A549 (cell line): ENCODE measurements around the gene RYR3. TPM values are rescaled to one million over a fixed set of nuclear protein-coding genes. Genes with fewer than 3 reads are reported as not detected.

Experiments used
- ATAC-seq, 2 experiments: fragments of 200-7000 bp in 1 of 2; fragments of >200 bp in 1 of 2; cut with Nextera tagmentation in 1 of 2; cut with Tn5 transposase in 1 of 2; 3 replicates each; pipeline versions ENCODE4 v1.8.0 to v1.9.1; 2018 to 2020; ENCODE audit warnings: mild to moderate bottlenecking in 1 of 2, moderate library complexity in 1 of 2
- CTCF ChIA-PET: fragments of 300-600 bp; sonication (Branson Sonifier 250); formaldehyde crosslinking; extraction: SDS; loops from one replicate; lab custom pipeline; 2021; ENCODE audit warnings: antibody characterized with exemption, inconsistent platforms; lab: Yijun Ruan, JAX
- POLR2A ChIA-PET: fragments of 350-600 bp; formaldehyde crosslinking; extraction: SDS; loops from one replicate; lab custom pipeline; 2021; ENCODE audit warnings: antibody characterized with exemption, inconsistent platforms; lab: Yijun Ruan, JAX
- DNase-seq, 2 experiments: peaks; one replicate each; pipeline versions ENCODE4 v3.0.0 to v3.0.0-alpha.2; 2011 to 2016; ENCODE audit warnings: low read depth in 1 of 2, low spot score in 1 of 2
- FAIRE-seq: peaks from 2 replicates; lab custom pipeline; 2011; peaks lifted over from hg19 to GRCh38; lab: Jason Lieb, UNC
- H3K27ac ChIP-seq, 2 experiments: fragments of >200 bp; sonication (Bioruptor Twin); formaldehyde crosslinking; 3 replicates each; pipeline ENCODE4 v1.5.1; 2016 to 2017
- H3K4me1 ChIP-seq: fragments of >200 bp; sonication (Bioruptor Twin); formaldehyde crosslinking; 3 replicates; pipeline ENCODE4 v1.6.1; 2016
- H3K4me2 ChIP-seq: fragments of >200 bp; sonication (Bioruptor Twin); formaldehyde crosslinking; 3 replicates; pipeline ENCODE4 v1.6.1; 2016
- H3K4me3 ChIP-seq: fragments of >200 bp; sonication (Bioruptor Twin); formaldehyde crosslinking; 3 replicates; pipeline ENCODE4 v1.5.1; 2016
- H3K9me3 ChIP-seq: fragments of >200 bp; sonication (Bioruptor Twin); formaldehyde crosslinking; 3 replicates; pipeline ENCODE4 v1.6.1; 2016
- CBX2 ChIP-seq: fragments of 200-600 bp; sonication (generic); IDR thresholded peaks from 2 replicates; pipeline ENCODE4 v1.6.1; 2016; ENCODE audit warnings: low read depth, mild to moderate bottlenecking, borderline replicate concordance
- CBX8 ChIP-seq: fragments of 200-600 bp; sonication (generic); IDR thresholded peaks from 2 replicates; pipeline ENCODE4 v1.6.1; 2016
- CHD4 ChIP-seq: fragments of 200-600 bp; sonication (generic); IDR thresholded peaks from 2 replicates; pipeline ENCODE4 v1.6.1; 2016; ENCODE audit warnings: antibody characterized with exemption, mild to moderate bottlenecking, borderline replicate concordance
- E2F6 ChIP-seq: IDR thresholded peaks from 2 replicates; pipeline ENCODE4 v1.6.1; 2012; ENCODE audit warnings: low read depth, borderline replicate concordance
- EHF ChIP-seq: fragments of 250-450 bp; sonication (Bioruptor Pico); IDR thresholded peaks from 2 replicates; pipeline ENCODE4 v1.5.0; 2020; ENCODE audit warnings: mild to moderate bottlenecking
- FOXS1 ChIP-seq: fragments of 250-450 bp; sonication (Bioruptor Pico); IDR thresholded peaks from 2 replicates; pipeline ENCODE4 v1.5.0; 2020; ENCODE audit warnings: mild to moderate bottlenecking, moderate library complexity
- GATA3 ChIP-seq: IDR thresholded peaks from 2 replicates; pipeline ENCODE4 v1.6.1; 2012; ENCODE audit warnings: borderline replicate concordance
- HOXA7 ChIP-seq: fragments of 250-450 bp; sonication (Bioruptor Pico); IDR thresholded peaks from 2 replicates; pipeline ENCODE4 v1.5.0; 2020; ENCODE audit warnings: mild to moderate bottlenecking, moderate library complexity
- HOXB5 ChIP-seq: fragments of 250-450 bp; sonication (Bioruptor Pico); IDR thresholded peaks from 2 replicates; pipeline ENCODE4 v1.5.0; 2020; ENCODE audit warnings: mild to moderate bottlenecking, moderate library complexity
- JUNB ChIP-seq: fragments of >200 bp; sonication (Bioruptor Twin); formaldehyde crosslinking; IDR thresholded peaks from 2 replicates; pipeline ENCODE4 v1.6.1; 2016
- KDM1A ChIP-seq: fragments of 200-600 bp; sonication (generic); IDR thresholded peaks from 2 replicates; pipeline ENCODE4 v1.6.1; 2016; ENCODE audit warnings: low read depth, mild to moderate bottlenecking
- MYC ChIP-seq: IDR thresholded peaks from 2 replicates; pipeline ENCODE4 v1.6.1; 2012; ENCODE audit warnings: mild to moderate bottlenecking, inconsistent platforms, low read length, improper control_type of control experiment, borderline replicate concordance
- PBX3 ChIP-seq: IDR thresholded peaks from 2 replicates; pipeline ENCODE4 v1.6.1; 2012
- POLR2A ChIP-seq: IDR thresholded peaks from 2 replicates; pipeline ENCODE4 v1.6.1; 2012; ENCODE audit warnings: mild to moderate bottlenecking, low read length
- POLR2AphosphoS2 ChIP-seq: conservative IDR thresholded peaks from 2 replicates; pipeline ENCODE4 v1.6.1; 2012; ENCODE audit warnings: low read length, improper control_type of control experiment, inconsistent platforms
- RAD21 ChIP-seq, 2 experiments: fragments of >200 bp in 1 of 2; sonication (Bioruptor Twin) in 1 of 2; formaldehyde crosslinking in 1 of 2; IDR thresholded peaks in 1 of 2; conservative IDR thresholded peaks in 1 of 2; 2 replicates in 1 of 2; 3 replicates in 1 of 2; pipeline ENCODE4 v1.6.1; 2012 to 2018; ENCODE audit warnings: inconsistent platforms in 1 of 2
- REST ChIP-seq: fragments of 200-600 bp; sonication (generic); IDR thresholded peaks from 2 replicates; pipeline ENCODE4 v1.6.1; 2016; ENCODE audit warnings: antibody characterized with exemption, mild to moderate bottlenecking, moderate library complexity
- SMC3 ChIP-seq: fragments of >200 bp; sonication (Bioruptor Twin); formaldehyde crosslinking; IDR thresholded peaks from 3 replicates; pipeline ENCODE4 v1.6.1; 2018; ENCODE audit warnings: inconsistent platforms
- TFCP2L1 ChIP-seq: fragments of 250-450 bp; sonication (Bioruptor Pico); IDR thresholded peaks from 2 replicates; pipeline ENCODE4 v1.5.0; 2021; ENCODE audit warnings: mild to moderate bottlenecking
- TP53 ChIP-seq: fragments of 250-450 bp; sonication (Bioruptor Pico); IDR thresholded peaks from 2 replicates; pipeline ENCODE4 v1.5.0; 2021; ENCODE audit warnings: mild to moderate bottlenecking, moderate library complexity
- ZFP36 ChIP-seq: fragments of 450-650 bp; IDR thresholded peaks from 2 replicates; pipeline ENCODE4 v1.6.1; 2014; ENCODE audit warnings: borderline replicate concordance; ENCODE audit not compliant: partially characterized antibody
- ZNF302 ChIP-seq: fragments of 250-450 bp; sonication (Bioruptor Pico); IDR thresholded peaks from 2 replicates; pipeline ENCODE4 v1.9.0; 2021; ENCODE audit warnings: inconsistent platforms, mild to moderate bottlenecking, moderate library complexity
- ZSCAN20 ChIP-seq: fragments of 250-450 bp; sonication (Bioruptor Pico); IDR thresholded peaks from 2 replicates; pipeline ENCODE4 v1.8.0; 2022; ENCODE audit warnings: mild to moderate bottlenecking, moderate library complexity
- WGBS: methylation state at CpG from one replicate; pipeline ENCODE4 v1.1.6; 2017; ENCODE audit errors: missing lambda C conversion rate; 5-methylcytosine and 5-hydroxymethylcytosine counted together
- polyA plus RNA-seq, 4 experiments: library from polyadenylated mRNA; depleted of rRNA in 3 of 4; stranded (reverse); fragments of >200 nt; fragmentation: RNase III in 1 of 4; extraction: RNeasy Plus Mini Kit Qiagen cat#74134 plus additional on column Dnase treatment in 1 of 4; gene quantifications; 2 replicates in 3 of 4; 3 replicates in 1 of 4; pipeline ENCODE4 v1.2.3, GENCODE V29; 2011 to 2017
- TF ChIP-seq, protein P1 (sequence below): fragments of 250-450 bp; sonication (Bioruptor Pico); IDR thresholded peaks from 2 replicates; pipeline ENCODE4 v1.5.0; 2020; ENCODE audit warnings: low read depth, mild to moderate bottlenecking, moderate library complexity
- TF ChIP-seq, protein P2 (sequence below): fragments of 450-650 bp; IDR thresholded peaks from 2 replicates; pipeline ENCODE4 v1.6.1; 2014; ENCODE audit warnings: antibody characterized with exemption
- TF ChIP-seq, protein P3 (sequence below): fragments of >200 bp; sonication (Bioruptor Twin); formaldehyde crosslinking; IDR thresholded peaks from 2 replicates; pipeline ENCODE4 v1.6.1; 2016

Gene RYR3
- polyA plus RNA-seq, 2 of the 4 experiments (the other 2 are of a cell fraction) = 0.03 TPM; not detected in 1

DNA sequence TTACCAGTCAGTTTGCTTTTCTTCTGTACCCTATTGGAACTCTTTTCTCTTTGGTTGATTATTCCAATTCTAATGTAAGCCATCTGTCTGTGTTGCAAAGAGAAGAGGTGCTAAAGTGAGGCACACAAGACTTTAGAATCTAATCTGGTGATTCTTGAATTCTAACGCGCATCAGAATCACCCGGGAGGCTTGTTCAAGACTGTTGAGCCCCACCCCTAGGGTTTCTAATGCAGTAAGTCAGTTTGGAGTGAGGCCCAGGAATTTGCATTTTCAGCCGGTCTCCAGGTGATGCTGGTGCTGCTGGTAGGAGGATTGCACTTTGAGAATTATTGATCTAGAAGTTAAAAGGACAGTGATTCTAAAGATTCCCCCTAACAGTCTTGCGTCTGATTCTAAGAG lies 472.2 kb downstream of the RYR3 start (continued):
- TF ChIP-seq PBX3 = no peak
- TF ChIP-seq, all 56 proteins: peak for 0

DNA sequence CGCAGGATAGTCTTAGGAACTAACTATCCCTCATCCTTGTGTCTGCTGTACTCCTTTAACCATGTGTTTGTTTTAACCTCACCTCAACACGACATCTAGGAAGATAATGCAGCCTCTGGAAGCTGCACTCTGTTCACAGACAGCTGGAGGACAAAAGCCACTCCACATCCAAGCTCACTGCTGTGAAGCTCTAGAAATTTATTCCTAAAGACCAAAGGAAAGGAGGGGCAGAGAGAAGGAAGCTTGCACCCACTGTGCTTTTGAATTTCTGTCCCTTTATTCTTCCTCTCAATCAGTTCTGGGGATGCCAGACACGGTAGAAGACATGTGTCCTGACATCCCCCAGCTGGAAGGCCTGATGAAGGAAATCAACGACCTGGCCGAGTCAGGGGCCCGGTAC lies 474.6 kb downstream of the RYR3 start:
- ChIA-PET CTCF (interaction anchor here (0.7 to 1.3 kb wide), 4 partner anchors 9 to 179 kb away, joined by 3 read pairs; no protein-coding TSS in a partner anchor), POLR2A (no interaction called here)

GRCh38 chr15:33788906-33789540 lies 478.3 kb downstream of the RYR3 start:
- no peak overlapping the region for H3K4me3 ChIP-seq
- no peak for TF ChIP-seq HOXA7
- no peak for TF ChIP-seq POLR2A
- TF ChIP-seq ZFP36 = no peak
- no peak for TF ChIP-seq CBX8
- no peak for TF ChIP-seq GATA3
- TF ChIP-seq POLR2AphosphoS2 = no peak
- TF ChIP-seq, protein P1, sequence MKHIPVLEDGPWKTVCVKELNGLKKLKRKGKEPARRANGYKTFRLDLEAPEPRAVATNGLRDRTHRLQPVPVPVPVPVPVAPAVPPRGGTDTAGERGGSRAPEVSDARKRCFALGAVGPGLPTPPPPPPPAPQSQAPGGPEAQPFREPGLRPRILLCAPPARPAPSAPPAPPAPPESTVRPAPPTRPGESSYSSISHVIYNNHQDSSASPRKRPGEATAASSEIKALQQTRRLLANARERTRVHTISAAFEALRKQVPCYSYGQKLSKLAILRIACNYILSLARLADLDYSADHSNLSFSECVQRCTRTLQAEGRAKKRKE (CRISPR knock-in tag) = no peak
- TF ChIP-seq, protein P2, sequence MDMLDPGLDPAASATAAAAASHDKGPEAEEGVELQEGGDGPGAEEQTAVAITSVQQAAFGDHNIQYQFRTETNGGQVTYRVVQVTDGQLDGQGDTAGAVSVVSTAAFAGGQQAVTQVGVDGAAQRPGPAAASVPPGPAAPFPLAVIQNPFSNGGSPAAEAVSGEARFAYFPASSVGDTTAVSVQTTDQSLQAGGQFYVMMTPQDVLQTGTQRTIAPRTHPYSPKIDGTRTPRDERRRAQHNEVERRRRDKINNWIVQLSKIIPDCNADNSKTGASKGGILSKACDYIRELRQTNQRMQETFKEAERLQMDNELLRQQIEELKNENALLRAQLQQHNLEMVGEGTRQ = no peak
- TF ChIP-seq FOXS1 (CRISPR knock-in tag) = no peak
- no peak for TF ChIP-seq EHF (CRISPR knock-in tag)
- no peak for TF ChIP-seq TP53
- TF ChIP-seq SMC3 = no peak
- TF ChIP-seq KDM1A = no peak
- no peak for TF ChIP-seq CHD4
- TF ChIP-seq E2F6 = no peak
- TF ChIP-seq ZSCAN20 (CRISPR knock-in tag) = no peak
- no peak for FAIRE-seq
- CTCF ChIA-PET = no interaction called here
- ATAC-seq = peak in 1 of 2 experiments; percentile 46; a peak in 3 of 6 replicates
- no peak overlapping the region for H3K4me2 ChIP-seq
- no peak for DNase-seq
- H3K9me3 ChIP-seq = no peaks in the 10 kb centered on the region
- POLR2A ChIA-PET = no interaction called here
- 29% methylated on average over 9 of the region's 9 CpGs for WGBS
- H3K4me1 ChIP-seq = no peaks in the 10 kb centered on the region
- no peak overlapping the region for H3K27ac ChIP-seq

More for the DNA sequence above, 474.6 kb downstream of the RYR3 start:
- Histone ChIP-seq H3K9me3 (no peaks in the 10 kb centered on the region), H3K4me1 (no peaks in the 10 kb centered on the region), H3K27ac (no peak overlapping the region), H3K4me2 (no peak overlapping the region), H3K4me3 (no peak overlapping the region)
- ATAC-seq = no peak
- 25% methylated on average over 6 of the region's 6 CpGs for WGBS
- no peak for FAIRE-seq
- no peak for TF ChIP-seq GATA3
- TF ChIP-seq JUNB = no peak
- no peak for TF ChIP-seq TFCP2L1 (CRISPR knock-in tag)
- no peak for TF ChIP-seq REST
- no peak for TF ChIP-seq CBX2
- TF ChIP-seq RAD21 (conservative IDR thresholded peaks at IDR 0.05 in 1 of 2, IDR thresholded peaks at IDR 0.05 in 1 of 2) = no peak
- no peak for TF ChIP-seq HOXB5 (CRISPR knock-in tag)
- TF ChIP-seq ZNF302 (CRISPR knock-in tag) = no peak
- TF ChIP-seq, protein P3, sequence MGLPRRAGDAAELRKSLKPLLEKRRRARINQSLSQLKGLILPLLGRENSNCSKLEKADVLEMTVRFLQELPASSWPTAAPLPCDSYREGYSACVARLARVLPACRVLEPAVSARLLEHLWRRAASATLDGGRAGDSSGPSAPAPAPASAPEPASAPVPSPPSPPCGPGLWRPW = no peak
- no peak for TF ChIP-seq EHF (CRISPR knock-in tag)
- TF ChIP-seq MYC = no peak
- DNase-seq = no peak
